ENCODE data around the gene KLHDC3.
A peak's percentile ranks its signal among the peaks of the same experiment; 100 is the strongest.

Gene KLHDC3

GRCh38 chr6:42978839-42979522, 35.1 kb upstream of the KLHDC3 start, which contains the start of gene PEX6:
Gene PEX6, minus strand, starts transcription at chr6:42979181. Its CDS starts 31 bp downstream, at chr6:42979150.
- peak; percentile 95 for DNase-seq (ENCODE audit: low spot score)
- TF ChIP-seq CTCF (IDR thresholded peaks at IDR 0.05; ENCODE audit: extremely low read depth, insufficient read depth, missing control alignments) = no peak
- in situ Hi-C loops (cut with MboI; ENCODE audit: low pct_unique_long_range_greater_than_20kb, low sequenced_read_pairs, unreplicated experiment) = no loop called here

GRCh38 chr6:42979523-42980177, 34.4 kb upstream of the KLHDC3 start:
- DNase-seq (ENCODE audit: low spot score) = no peak

GRCh38 chr6:42981836-42982235, 32.2 kb upstream of the KLHDC3 start:
- TF ChIP-seq CTCF (IDR thresholded peaks at IDR 0.05; ENCODE audit: extremely low read depth, insufficient read depth, missing control alignments) = no peak

More at GRCh38 chr6:42979523-42980177, 34.4 kb upstream of the KLHDC3 start:
- in situ Hi-C loops (cut with MboI; ENCODE audit: low pct_unique_long_range_greater_than_20kb, low sequenced_read_pairs, unreplicated experiment) = no loop called here
- no peak for TF ChIP-seq CTCF (IDR thresholded peaks at IDR 0.05; ENCODE audit: extremely low read depth, insufficient read depth, missing control alignments)

GRCh38 chr6:42984001-42984923, 29.8 kb upstream of the KLHDC3 start, which contains the start of gene PPP2R5D:
Gene PPP2R5D, plus strand, starts transcription at chr6:42984570. Its CDS starts 108 bp downstream, at chr6:42984678.
- in situ Hi-C loops (cut with MboI; ENCODE audit: low pct_unique_long_range_greater_than_20kb, low sequenced_read_pairs, unreplicated experiment) = no loop called here
- no peak for TF ChIP-seq CTCF (IDR thresholded peaks at IDR 0.05; ENCODE audit: extremely low read depth, insufficient read depth, missing control alignments)
- peak; percentile 97 for DNase-seq (ENCODE audit: low spot score)

More at GRCh38 chr6:42981836-42982235, 32.2 kb upstream of the KLHDC3 start:
- DNase-seq (ENCODE audit: low spot score) = no peak
- in situ Hi-C loops (cut with MboI; ENCODE audit: low pct_unique_long_range_greater_than_20kb, low sequenced_read_pairs, unreplicated experiment) = no loop called here

- in situ Hi-C loops (cut with MboI; ENCODE audit: low pct_unique_long_range_greater_than_20kb, low sequenced_read_pairs, unreplicated experiment) = no loop called here
- no peak for TF ChIP-seq CTCF (IDR thresholded peaks at IDR 0.05; ENCODE audit: extremely low read depth, insufficient read depth, missing control alignments)
- DNase-seq (ENCODE audit: low spot score) = no peak
Measured at GRCh38 chr6:42984924-42985475, 29.0 kb upstream of the KLHDC3 start.
